K562 (cell line): ENCODE data around the gene ARHGAP28. TPM values are rescaled to one million over a fixed set of nuclear protein-coding genes. Genes with fewer than 3 reads are reported as not detected.

Source experiments
- ARID1B ChIP-seq: fragments of 450-650 bp; IDR thresholded peaks from 2 replicates; pipeline ENCODE4 v1.6.1; 2016; ENCODE audit warnings: antibody characterized with exemption, mild to moderate bottlenecking, inconsistent platforms
- BCOR ChIP-seq: fragments of 450-650 bp; IDR thresholded peaks from 2 replicates; pipeline ENCODE4 v1.6.1; 2016
- JUN ChIP-seq, 2 experiments: sonication (generic) in 1 of 2; formaldehyde crosslinking in 1 of 2; IDR thresholded peaks; 2 replicates each; pipeline versions ENCODE4 v1.6.1 to v1.8.0; 2012 to 2022; ENCODE audit warnings: borderline replicate concordance in 2 of 2, mild to moderate bottlenecking in 2 of 2, improper control_type of control experiment in 1 of 2, low read depth in 1 of 2, low read length in 1 of 2, missing genetic modification reagents in 1 of 2
- NR2C1 ChIP-seq, 2 experiments: fragments of 450-650 bp; IDR thresholded peaks; 2 replicates each; pipeline ENCODE4 v1.6.1; 2017; ENCODE audit warnings: mild to moderate bottlenecking in 2 of 2, antibody characterized with exemption in 1 of 2, inconsistent platforms in 1 of 2, missing compliant biosample characterization in 1 of 2, missing genetic modification characterization in 1 of 2
- NR4A1 ChIP-seq, 2 experiments: fragments of 250-450 bp in 1 of 2; fragments of 450-650 bp in 1 of 2; sonication (Bioruptor Pico) in 1 of 2; IDR thresholded peaks; 2 replicates each; pipeline versions ENCODE4 v1.4.0 to v1.6.1; 2016 to 2020; ENCODE audit warnings: mild to moderate bottlenecking in 2 of 2, missing compliant biosample characterization in 1 of 2, missing genetic modification characterization in 1 of 2, moderate library complexity in 1 of 2
- NRF1 ChIP-seq, 2 experiments: fragments of 450-650 bp; IDR thresholded peaks in 1 of 2; conservative IDR thresholded peaks in 1 of 2; 2 replicates each; pipeline ENCODE4 v1.6.1; 2014; ENCODE audit warnings: mild to moderate bottlenecking in 2 of 2
- SMAD4 ChIP-seq: fragments of 250-450 bp; sonication (Bioruptor Pico); conservative IDR thresholded peaks from 2 replicates; pipeline ENCODE4 v1.8.0; 2021; ENCODE audit warnings: inconsistent platforms, mild to moderate bottlenecking, moderate library complexity
- TAF9B ChIP-seq: fragments of 450-650 bp; IDR thresholded peaks from 2 replicates; pipeline ENCODE4 v1.6.1; 2018; ENCODE audit warnings: mild to moderate bottlenecking; ENCODE audit not compliant: partially characterized antibody
- polyA plus RNA-seq, 8 experiments: library from polyadenylated mRNA; depleted of rRNA in 4 of 8; stranded (reverse) in 5 of 8; unstranded in 3 of 8; fragments of >200 nt; fragmentation: Nextera tagmentation in 2 of 8; fragmentation: Illumina TruSeq in 1 of 8; extraction: Ambion mirVana in 2 of 8; extraction: Trizol in 1 of 8; gene quantifications; 2 replicates each; pipeline versions ENCODE4 v1.2.1 to v1.2.3, GENCODE V29; 2011 to 2014; ENCODE audit warnings: inconsistent platforms in 1 of 8, missing spikeins in 1 of 8
- total RNA-seq, 7 experiments: library from RNA; depleted of rRNA in 6 of 7; stranded (reverse); fragments of >200 nt in 6 of 7; fragmentation: Illumina TruSeq in 2 of 7; extraction: Trizol in 2 of 7; gene quantifications; 2 replicates each; pipeline versions ENCODE4 v1.2.1 to v1.2.3, GENCODE V29; 2011 to 2021; ENCODE audit warnings: low replicate concordance in 1 of 7
- TF ChIP-seq, protein P1 (sequence below), 2 experiments: fragments of 450-650 bp; formaldehyde crosslinking in 1 of 2; IDR thresholded peaks; 2 replicates each; pipeline versions ENCODE4 v1.4.0 to v1.6.1; 2014 to 2020; ENCODE audit warnings: mild to moderate bottlenecking in 2 of 2, borderline replicate concordance in 1 of 2, low read depth in 1 of 2
- TF ChIP-seq, protein P2 (sequence below): IDR thresholded peaks from 2 replicates; pipeline ENCODE4 v1.6.1; 2014; ENCODE audit warnings: antibody characterized with exemption

ARHGAP28 gene
- total and polyA plus RNA-seq, 9 of the 15 experiments (the other 6 are each of a cell fraction or from before 2014, with no cell fraction given), result 0.93 to 5.9 (median 5.0) TPM

- TF ChIP-seq, protein P1, sequence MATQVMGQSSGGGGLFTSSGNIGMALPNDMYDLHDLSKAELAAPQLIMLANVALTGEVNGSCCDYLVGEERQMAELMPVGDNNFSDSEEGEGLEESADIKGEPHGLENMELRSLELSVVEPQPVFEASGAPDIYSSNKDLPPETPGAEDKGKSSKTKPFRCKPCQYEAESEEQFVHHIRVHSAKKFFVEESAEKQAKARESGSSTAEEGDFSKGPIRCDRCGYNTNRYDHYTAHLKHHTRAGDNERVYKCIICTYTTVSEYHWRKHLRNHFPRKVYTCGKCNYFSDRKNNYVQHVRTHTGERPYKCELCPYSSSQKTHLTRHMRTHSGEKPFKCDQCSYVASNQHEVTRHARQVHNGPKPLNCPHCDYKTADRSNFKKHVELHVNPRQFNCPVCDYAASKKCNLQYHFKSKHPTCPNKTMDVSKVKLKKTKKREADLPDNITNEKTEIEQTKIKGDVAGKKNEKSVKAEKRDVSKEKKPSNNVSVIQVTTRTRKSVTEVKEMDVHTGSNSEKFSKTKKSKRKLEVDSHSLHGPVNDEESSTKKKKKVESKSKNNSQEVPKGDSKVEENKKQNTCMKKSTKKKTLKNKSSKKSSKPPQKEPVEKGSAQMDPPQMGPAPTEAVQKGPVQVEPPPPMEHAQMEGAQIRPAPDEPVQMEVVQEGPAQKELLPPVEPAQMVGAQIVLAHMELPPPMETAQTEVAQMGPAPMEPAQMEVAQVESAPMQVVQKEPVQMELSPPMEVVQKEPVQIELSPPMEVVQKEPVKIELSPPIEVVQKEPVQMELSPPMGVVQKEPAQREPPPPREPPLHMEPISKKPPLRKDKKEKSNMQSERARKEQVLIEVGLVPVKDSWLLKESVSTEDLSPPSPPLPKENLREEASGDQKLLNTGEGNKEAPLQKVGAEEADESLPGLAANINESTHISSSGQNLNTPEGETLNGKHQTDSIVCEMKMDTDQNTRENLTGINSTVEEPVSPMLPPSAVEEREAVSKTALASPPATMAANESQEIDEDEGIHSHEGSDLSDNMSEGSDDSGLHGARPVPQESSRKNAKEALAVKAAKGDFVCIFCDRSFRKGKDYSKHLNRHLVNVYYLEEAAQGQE (IDR thresholded peaks at IDR 0.05; ENCODE audit: borderline replicate concordance), result peak; percentile 85
- TF ChIP-seq, protein P1 (CRISPR knock-in tag; IDR thresholded peaks at IDR 0.05; ENCODE audit: low read depth), result no peak
- no peak for TF ChIP-seq TAF9B
- peak; percentile 39; the same call in 1 of the 2 replicates for TF ChIP-seq ARID1B
- TF ChIP-seq, protein P2, sequence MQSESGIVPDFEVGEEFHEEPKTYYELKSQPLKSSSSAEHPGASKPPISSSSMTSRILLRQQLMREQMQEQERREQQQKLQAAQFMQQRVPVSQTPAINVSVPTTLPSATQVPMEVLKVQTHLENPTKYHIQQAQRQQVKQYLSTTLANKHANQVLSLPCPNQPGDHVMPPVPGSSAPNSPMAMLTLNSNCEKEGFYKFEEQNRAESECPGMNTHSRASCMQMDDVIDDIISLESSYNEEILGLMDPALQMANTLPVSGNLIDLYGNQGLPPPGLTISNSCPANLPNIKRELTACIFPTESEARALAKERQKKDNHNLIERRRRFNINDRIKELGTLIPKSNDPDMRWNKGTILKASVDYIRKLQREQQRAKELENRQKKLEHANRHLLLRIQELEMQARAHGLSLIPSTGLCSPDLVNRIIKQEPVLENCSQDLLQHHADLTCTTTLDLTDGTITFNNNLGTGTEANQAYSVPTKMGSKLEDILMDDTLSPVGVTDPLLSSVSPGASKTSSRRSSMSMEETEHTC, result no peak
- TF ChIP-seq SMAD4, result no peak
- peak; percentile 29; the same call in 1 of the 2 replicates for TF ChIP-seq JUN (IDR thresholded peaks at IDR 0.05; ENCODE audit: borderline replicate concordance, low read depth, low read length)
- TF ChIP-seq JUN (CRISPR knock-in tag; IDR thresholded peaks at IDR 0.05; ENCODE audit: borderline replicate concordance), result no peak
- TF ChIP-seq NR2C1 (IDR thresholded peaks at IDR 0.05), result peak; percentile 19; the same call in 1 of the 2 replicates
- TF ChIP-seq NR2C1 (tag; IDR thresholded peaks at IDR 0.05), result no peak
- 0 out of 4 replicates have a peak, but pooled peaks of 1 of the 2 experiments have one; percentile 24 for TF ChIP-seq NRF1 (conservative IDR thresholded peaks at IDR 0.05 in 1 of 2, IDR thresholded peaks at IDR 0.05 in 1 of 2)
- TF ChIP-seq NR4A1 (CRISPR knock-in tag; IDR thresholded peaks at IDR 0.05), result no peak
- TF ChIP-seq NR4A1 (tag; IDR thresholded peaks at IDR 0.05), result no peak
- TF ChIP-seq BCOR, result peak; percentile 28; the same call in 1 of the 2 replicates
These were observed 190.8 kb downstream of the ARHGAP28 start (continued) for GRCh38 chr18:6920099-6920955.
